Activated naive CD8-positive, alpha-beta T cell treated with anti-CD3 and anti-CD28 coated beads for 36 hours (primary cell): ENCODE measurements around the gene SLC9A1. TPM values are rescaled to one million over a fixed set of nuclear protein-coding genes. Genes with fewer than 3 reads are reported as not detected.

Source experiments
- DNase-seq: peaks from one replicate; pipeline ENCODE4 v3.0.0; 2021
- H3K27ac Mint-ChIP-seq: one replicate; pipeline ENCODE4 v1.8.0; 2022; ENCODE audit warnings: mild to moderate bottlenecking, moderate library complexity, mixed read lengths
- H3K27me3 Mint-ChIP-seq: one replicate; pipeline ENCODE4 v1.8.0; 2022; ENCODE audit warnings: mild to moderate bottlenecking, mixed read lengths
- H3K36me3 Mint-ChIP-seq: one replicate; pipeline ENCODE4 v1.8.0; 2021; ENCODE audit warnings: mild to moderate bottlenecking, mixed read lengths
- H3K4me1 Mint-ChIP-seq: one replicate; pipeline ENCODE4 v1.8.0; 2021; ENCODE audit warnings: mixed read lengths
- H3K4me3 Mint-ChIP-seq: one replicate; pipeline ENCODE4 v1.8.0; 2022; ENCODE audit warnings: mild to moderate bottlenecking, moderate library complexity, mixed read lengths
- H3K9me3 Mint-ChIP-seq: one replicate; pipeline ENCODE4 v1.8.0; 2022; ENCODE audit warnings: mixed read lengths
- total RNA-seq, 2 experiments: library from RNA; stranded (reverse); gene quantifications; one replicate each; pipeline ENCODE4 v1.2.3, GENCODE V29; 2021

SLC9A1 gene
- total RNA-seq, 2 experiments from 2014 or later, result 19.8 to 22.4 TPM

GRCh38 chr1:27109103-27109822, 45.7 kb downstream of the SLC9A1 start:
- Mint-ChIP-seq H3K27me3 (no peaks in the 10 kb centered on the region), H3K9me3 (no peaks in the 10 kb centered on the region), H3K27ac (no peak overlapping the region), H3K4me1 (peaks cover 43% of the 10 kb centered on the region), H3K4me3 (no peak overlapping the region), H3K36me3 (peaks cover 38% of the 10 kb centered on the region)
- peak; percentile 31 for DNase-seq

- Mint-ChIP-seq H3K9me3 (no peaks in the 10 kb centered on the region), H3K36me3 (peaks cover 32% of the 10 kb centered on the region), H3K27ac (no peak overlapping the region), H3K4me1 (peaks cover 36% of the 10 kb centered on the region), H3K4me3 (no peak overlapping the region), H3K27me3 (no peaks in the 10 kb centered on the region)
- DNase-seq, result no peak
These were observed 46.3 kb downstream of the SLC9A1 start for GRCh38 chr1:27108588-27108987.

DNA sequence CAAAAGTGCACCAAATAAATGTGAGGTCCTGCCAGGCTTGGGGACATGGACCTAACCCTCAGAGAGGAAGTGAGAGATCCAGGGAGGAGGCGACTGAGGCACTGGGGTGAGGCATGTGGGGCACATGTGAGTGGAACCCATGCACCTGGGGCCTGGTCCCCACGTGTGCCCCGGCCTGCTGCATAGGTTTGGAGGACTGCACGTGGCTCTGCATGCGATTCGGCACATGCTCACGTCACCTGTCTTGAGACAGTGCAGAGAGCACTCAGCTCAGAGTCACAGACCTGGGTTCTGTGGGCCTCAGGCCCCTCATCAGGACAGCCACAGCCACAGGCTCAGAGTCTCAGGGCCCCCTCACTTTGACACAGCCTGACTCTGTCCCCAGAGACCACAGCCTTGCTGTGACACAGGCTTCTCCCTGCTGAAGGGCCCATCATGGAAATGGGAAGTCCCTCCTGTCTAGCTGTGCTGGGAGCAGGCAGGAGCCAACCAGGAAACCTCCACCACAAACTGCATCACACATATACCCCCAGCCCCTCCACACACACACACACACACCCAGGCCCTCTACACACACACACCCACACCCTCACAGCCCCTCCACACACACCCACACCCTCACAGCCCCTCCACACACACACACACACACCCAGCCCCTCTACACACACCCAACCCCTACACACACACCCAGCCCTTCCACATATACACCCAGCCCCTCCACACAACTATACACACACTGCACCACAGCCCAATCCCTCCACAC, 48.2 kb downstream of the SLC9A1 start:
- no peak overlapping the region for H3K4me3 Mint-ChIP-seq
- no peak for DNase-seq
- no peaks in the 10 kb centered on the region for H3K9me3 Mint-ChIP-seq
- H3K27me3 Mint-ChIP-seq, result no peaks in the 10 kb centered on the region
- peaks cover 20% of the 10 kb centered on the region for H3K36me3 Mint-ChIP-seq
- H3K27ac Mint-ChIP-seq, result peak overlapping the region; percentile 29
- H3K4me1 Mint-ChIP-seq, result peaks cover 20% of the 10 kb centered on the region

DNA sequence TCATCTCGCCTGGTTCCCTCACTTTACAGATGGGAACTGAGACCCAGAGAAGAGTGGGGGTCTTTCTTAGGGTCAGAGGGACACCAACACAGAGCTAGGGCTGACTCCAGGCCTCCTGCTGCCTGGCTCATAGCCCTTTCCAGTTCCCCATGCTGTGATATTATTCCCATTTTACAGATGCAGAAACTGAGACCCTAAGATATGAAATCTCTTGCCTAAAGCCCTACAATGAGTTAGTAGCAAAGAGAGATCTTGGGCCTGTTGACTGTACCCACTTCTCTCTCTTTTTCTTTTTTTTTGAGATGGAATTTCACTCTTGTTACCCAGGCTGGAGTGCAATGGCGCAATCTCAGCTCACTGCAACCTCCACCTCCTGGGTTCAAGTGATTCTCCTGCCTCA, 49.9 kb downstream of the SLC9A1 start:
- H3K4me3 Mint-ChIP-seq, result no peak overlapping the region
- H3K4me1 Mint-ChIP-seq, result peaks cover 16% of the 10 kb centered on the region
- no peaks in the 10 kb centered on the region for H3K9me3 Mint-ChIP-seq
- DNase-seq, result no peak
- H3K27me3 Mint-ChIP-seq, result no peaks in the 10 kb centered on the region
- H3K27ac Mint-ChIP-seq, result no peak overlapping the region
- peaks cover 20% of the 10 kb centered on the region for H3K36me3 Mint-ChIP-seq

- Mint-ChIP-seq H3K27ac (no peak overlapping the region), H3K4me1 (peaks cover 24% of the 10 kb centered on the region), H3K4me3 (no peak overlapping the region), H3K9me3 (no peaks in the 10 kb centered on the region), H3K36me3 (peaks cover 14% of the 10 kb centered on the region), H3K27me3 (no peaks in the 10 kb centered on the region)
- no peak for DNase-seq
These were observed 51.4 kb downstream of the SLC9A1 start for GRCh38 chr1:27103498-27103897.

DNA sequence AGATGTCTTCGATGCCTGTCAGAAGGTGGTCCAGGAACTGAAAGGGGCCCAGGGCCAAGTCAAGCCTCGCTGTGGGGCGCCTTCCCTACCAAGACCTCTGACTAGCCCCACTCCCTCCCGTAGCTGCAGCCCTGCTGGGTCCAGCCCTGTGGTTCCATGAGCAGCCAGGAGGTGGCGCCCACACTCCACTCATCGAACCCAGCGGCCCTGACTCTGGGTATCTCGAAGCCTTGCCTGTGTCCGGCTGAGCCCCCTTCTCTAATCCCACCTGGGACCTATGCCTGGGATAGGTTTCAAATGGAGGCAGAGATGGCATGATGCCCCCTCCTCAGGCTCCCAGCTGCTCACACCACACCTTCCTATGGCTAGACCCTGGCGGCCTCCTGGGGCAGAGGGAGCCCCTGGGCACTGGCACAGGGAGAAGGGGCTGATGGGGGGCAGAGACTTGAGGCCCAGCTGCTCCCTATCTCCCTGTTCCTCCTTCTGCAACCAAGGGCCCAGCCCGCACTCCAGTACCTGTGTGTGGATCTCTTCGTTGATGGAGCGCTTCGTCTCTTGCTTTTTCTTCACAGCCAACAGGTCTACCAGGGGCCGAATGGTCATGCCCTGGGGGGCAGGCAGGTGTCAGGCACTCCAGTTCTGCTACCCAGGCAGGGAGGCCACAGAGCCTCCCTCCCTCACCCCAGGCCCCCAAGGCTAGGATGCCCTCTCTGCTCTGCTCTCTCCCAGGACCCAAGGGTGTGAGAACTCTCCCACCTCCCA, 52.0 kb downstream of the SLC9A1 start:
- Mint-ChIP-seq H3K9me3 (no peaks in the 10 kb centered on the region), H3K27me3 (no peaks in the 10 kb centered on the region), H3K27ac (no peak overlapping the region), H3K4me1 (peaks cover 24% of the 10 kb centered on the region), H3K4me3 (no peak overlapping the region), H3K36me3 (peaks cover 15% of the 10 kb centered on the region)
- peak; percentile 76 for DNase-seq

DNA sequence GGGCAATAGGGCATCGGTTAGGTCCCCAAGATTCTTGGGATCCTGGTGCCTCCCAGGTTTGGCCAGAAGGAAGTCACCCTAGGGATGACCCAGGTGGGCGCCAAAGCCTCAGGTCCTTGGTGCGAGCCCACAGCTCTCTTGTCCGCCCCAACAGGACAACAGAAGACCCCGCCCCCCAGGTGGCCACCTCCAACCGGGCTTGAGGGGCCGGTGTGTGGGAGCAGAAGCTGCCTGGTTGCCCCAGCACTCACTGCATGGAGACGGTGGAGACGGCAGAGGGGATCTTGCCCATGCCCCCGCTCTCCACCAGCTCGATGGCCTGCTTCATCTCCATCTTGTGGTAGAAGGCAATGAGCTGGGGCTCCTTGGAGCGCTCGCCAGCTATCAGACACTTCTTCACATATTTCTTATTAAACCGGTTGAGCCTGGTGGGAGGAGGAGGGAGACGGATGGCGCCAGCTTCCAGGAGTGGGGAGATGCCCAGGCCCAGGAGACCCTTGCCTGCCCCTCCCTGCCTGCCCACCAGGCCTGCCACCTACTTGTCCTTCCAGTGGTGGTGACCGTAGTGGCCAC, 52.7 kb downstream of the SLC9A1 start:
- no peaks in the 10 kb centered on the region for H3K9me3 Mint-ChIP-seq
- H3K4me1 Mint-ChIP-seq, result peaks cover 23% of the 10 kb centered on the region
- no peak overlapping the region for H3K27ac Mint-ChIP-seq
- no peak overlapping the region for H3K4me3 Mint-ChIP-seq
- no peaks in the 10 kb centered on the region for H3K27me3 Mint-ChIP-seq
- no peak for DNase-seq
- H3K36me3 Mint-ChIP-seq, result peaks cover 15% of the 10 kb centered on the region

- no peaks in the 10 kb centered on the region for H3K9me3 Mint-ChIP-seq
- H3K4me1 Mint-ChIP-seq, result peaks cover 18% of the 10 kb centered on the region
- peaks cover 13% of the 10 kb centered on the region for H3K36me3 Mint-ChIP-seq
- no peak overlapping the region for H3K27ac Mint-ChIP-seq
- H3K27me3 Mint-ChIP-seq, result no peaks in the 10 kb centered on the region
- H3K4me3 Mint-ChIP-seq, result no peak overlapping the region
- no peak for DNase-seq
These were observed 53.2 kb downstream of the SLC9A1 start for GRCh38 chr1:27101696-27102095.

DNA sequence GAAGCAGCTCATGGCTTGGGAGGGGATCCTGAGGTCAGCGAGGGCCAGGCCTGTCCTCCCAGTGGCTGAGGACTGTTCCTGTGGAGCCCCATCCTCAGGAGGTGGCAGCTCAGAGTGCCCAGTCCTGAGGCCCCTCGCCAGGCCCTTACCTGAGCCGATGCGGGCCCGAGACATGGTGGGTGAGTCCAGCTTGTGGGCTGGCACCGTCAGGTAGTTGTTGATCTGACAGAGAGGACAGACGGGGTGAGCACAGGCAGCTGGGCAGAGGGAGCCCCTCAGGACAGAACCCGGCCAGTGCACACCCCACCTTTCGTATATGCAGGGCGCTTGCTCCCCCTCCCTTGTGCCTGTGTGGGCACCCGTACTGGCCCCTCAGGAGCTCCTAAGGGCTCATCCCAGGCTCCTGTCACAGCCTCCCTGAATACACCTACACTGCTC, 53.9 kb downstream of the SLC9A1 start:
- Mint-ChIP-seq H3K4me3 (no peak overlapping the region), H3K27me3 (no peaks in the 10 kb centered on the region), H3K9me3 (no peaks in the 10 kb centered on the region), H3K4me1 (peaks cover 12% of the 10 kb centered on the region), H3K27ac (no peak overlapping the region), H3K36me3 (peaks cover 12% of the 10 kb centered on the region)
- DNase-seq, result no peak

DNA sequence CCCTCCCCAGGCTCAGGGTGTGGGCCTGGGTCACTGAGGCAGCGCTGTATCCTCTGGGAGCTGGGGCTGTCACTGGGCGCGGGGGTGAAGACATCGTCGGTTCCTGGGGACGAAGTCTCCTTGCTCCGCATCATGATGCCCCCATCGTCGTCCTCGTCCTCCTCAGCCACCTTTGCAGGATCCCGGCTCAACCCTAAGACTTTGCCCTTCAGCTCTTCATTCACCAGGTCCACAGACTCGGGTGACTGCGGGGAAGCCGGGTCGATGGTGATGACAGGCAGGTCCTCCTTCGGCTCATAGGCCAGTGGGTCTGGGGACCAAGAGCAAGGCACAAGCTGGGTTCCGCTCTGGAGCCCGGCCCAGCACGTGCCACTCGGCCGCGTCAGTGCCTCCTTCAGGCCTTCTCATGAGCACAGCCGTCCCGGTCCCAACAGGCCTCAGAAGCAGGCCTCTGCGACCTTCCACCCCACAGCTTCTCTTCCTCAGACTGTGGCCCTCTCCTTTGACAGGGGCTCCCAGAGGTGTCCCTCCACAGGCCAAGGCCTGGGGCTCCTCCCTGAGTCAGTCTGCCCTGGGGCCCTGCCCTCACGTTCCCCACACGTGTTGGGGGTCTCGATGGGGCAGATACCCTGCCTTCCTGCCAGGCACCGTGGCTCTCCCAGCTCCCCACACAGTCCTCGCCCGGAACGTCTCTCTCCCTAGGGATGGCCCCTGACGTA, 54.4 kb downstream of the SLC9A1 start:
- Mint-ChIP-seq H3K9me3 (no peaks in the 10 kb centered on the region), H3K27me3 (no peaks in the 10 kb centered on the region), H3K36me3 (peaks cover 7% of the 10 kb centered on the region), H3K4me3 (no peak overlapping the region), H3K27ac (no peak overlapping the region), H3K4me1 (peaks cover 8% of the 10 kb centered on the region)
- DNase-seq, result no peak

GRCh38 chr1:27099587-27100334, 55.2 kb downstream of the SLC9A1 start:
- Mint-ChIP-seq H3K27me3 (no peaks in the 10 kb centered on the region), H3K4me1 (peaks cover 8% of the 10 kb centered on the region), H3K4me3 (no peak overlapping the region), H3K27ac (peak overlapping the region; percentile 9), H3K36me3 (peaks cover 7% of the 10 kb centered on the region), H3K9me3 (no peaks in the 10 kb centered on the region)
- peak; percentile 58 for DNase-seq

GRCh38 chr1:27099135-27099586, 55.8 kb downstream of the SLC9A1 start:
- Mint-ChIP-seq H3K4me3 (no peak overlapping the region), H3K27me3 (no peaks in the 10 kb centered on the region), H3K27ac (peak overlapping the region; percentile 9), H3K4me1 (peaks cover 8% of the 10 kb centered on the region), H3K9me3 (no peaks in the 10 kb centered on the region), H3K36me3 (peaks cover 7% of the 10 kb centered on the region)
- no peak for DNase-seq

GRCh38 chr1:27098431-27099134, 56.3 kb downstream of the SLC9A1 start:
- no peak overlapping the region for H3K4me3 Mint-ChIP-seq
- H3K27me3 Mint-ChIP-seq, result no peaks in the 10 kb centered on the region
- no peaks in the 10 kb centered on the region for H3K9me3 Mint-ChIP-seq
- DNase-seq, result no peak
- no peak overlapping the region for H3K27ac Mint-ChIP-seq
- peaks cover 7% of the 10 kb centered on the region for H3K36me3 Mint-ChIP-seq
- H3K4me1 Mint-ChIP-seq, result peaks cover 8% of the 10 kb centered on the region
